ENCODE measurements around the gene FHAD1. TPM values are rescaled to one million over a fixed set of nuclear protein-coding genes. Genes with fewer than 3 reads are reported as not detected.

The FHAD1 gene
- total RNA-seq, 1 experiment from 2014 or later: 1.9 TPM

DNA sequence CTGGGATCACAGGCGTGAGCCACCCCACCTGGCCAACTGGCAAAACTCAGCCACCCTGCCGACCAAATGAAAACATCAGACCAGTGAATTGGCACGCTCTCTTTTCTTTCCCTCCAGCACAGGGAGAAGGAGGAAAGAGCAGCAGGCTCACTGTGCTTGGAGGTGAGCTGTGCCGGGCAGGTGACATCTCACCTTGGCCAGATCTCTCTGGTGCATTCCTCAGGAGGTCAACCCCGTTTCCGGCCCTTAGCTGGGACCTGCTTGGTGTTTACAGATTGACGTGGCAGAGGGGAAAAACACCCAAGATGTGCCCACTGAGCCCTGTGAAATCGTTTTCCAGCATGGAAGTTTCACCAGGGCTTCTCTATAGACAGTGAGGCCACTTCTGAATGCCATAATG is 48.3 kb upstream of the FHAD1 start:
- Histone ChIP-seq H2BK15ac (ENCODE audit: low read depth, low read length) (no peak overlapping the region), H3T11ph (ENCODE audit: low read length) (no peak overlapping the region), H4K5ac (ENCODE audit: insufficient read length, low read depth, low read length) (no peak overlapping the region), H3K79me1 (ENCODE audit: insufficient read depth, low read depth, low read length, poor library complexity, severe bottlenecking) (no peaks in the 10 kb centered on the region), H4K20me1 (ENCODE audit: control insufficient read depth, insufficient read depth, insufficient read length) (no peaks in the 10 kb centered on the region), H3K18ac (ENCODE audit: insufficient read length, low read depth, low read length) (no peak overlapping the region), H3K4me1 (ENCODE audit: insufficient read depth, low read length) (peaks cover 5% of the 10 kb centered on the region; the same call in 1 of the 2 replicates), H2BK12ac (ENCODE audit: insufficient read length, low read depth, low read length) (no peak overlapping the region), H3K9ac (ENCODE audit: extremely low read depth, insufficient read length, low read length) (no peak overlapping the region), H3K27ac (ENCODE audit: insufficient read length, low read depth, low read length) (no peak overlapping the region), H3K23ac (ENCODE audit: insufficient read length, low read depth, low read length) (no peak overlapping the region), H3K56ac (ENCODE audit: insufficient read length, low read depth, low read length) (no peak overlapping the region), H3K23me2 (ENCODE audit: insufficient read length, low read depth, low read length, poor library complexity, severe bottlenecking) (no peaks in the 10 kb centered on the region), H4K8ac (replicated peaks; ENCODE audit: insufficient read length, low read depth, low read length) (no peak overlapping the region), H2BK120ac (ENCODE audit: low read depth, low read length, poor library complexity, severe bottlenecking) (no peak overlapping the region), H2BK20ac (ENCODE audit: low read depth, low read length, poor library complexity, severe bottlenecking) (no peak overlapping the region), H3K4me2 (ENCODE audit: insufficient read depth, insufficient read length, low read length) (no peak overlapping the region), H3K27me3 (ENCODE audit: insufficient read depth, low read length) (no peaks in the 10 kb centered on the region), H3K14ac (ENCODE audit: insufficient read depth, low read length) (no peak overlapping the region), H3K9me3 (ENCODE audit: control insufficient read depth, low read depth, low read length) (no peaks in the 10 kb centered on the region), H4K91ac (ENCODE audit: insufficient read length, low read depth, low read length) (no peak overlapping the region), H3K79me2 (ENCODE audit: insufficient read depth, low read length) (no peaks in the 10 kb centered on the region), H2AK5ac (ENCODE audit: insufficient read length, low read length) (no peak overlapping the region), H2AFZ (ENCODE audit: low read length) (no peak overlapping the region), H3K4ac (ENCODE audit: low read depth, low read length) (no peak overlapping the region), H2BK5ac (ENCODE audit: insufficient read length, low read length) (no peak overlapping the region)
- no peak overlapping the region for H3K4me3 Mint-ChIP-seq
- no peaks in the 10 kb centered on the region for H3K27me3 Mint-ChIP-seq (ENCODE audit: low read depth)
- no CpG with 5 or more reads among the region's 8 CpGs for WGBS (ENCODE audit: extremely low coverage, insufficient read length, low lambda C conversion rate)
- H3K27ac Mint-ChIP-seq: 0 out of 7 replicates have a peak overlapping the region, but pooled peaks of 1 of the 3 experiments have one; percentile 44
- TF ChIP-seq CTCF (conservative IDR thresholded peaks at IDR 0.05): no peak
- no peak for DNase-seq
- no peaks in the 10 kb centered on the region for H3K9me3 Mint-ChIP-seq
- H3K36me3 Mint-ChIP-seq (ENCODE audit: insufficient read depth in 1 of 3, low read depth in 3 of 3): no peaks in the 10 kb centered on the region; a peak in 1 of 7 replicates
- peaks cover 33 to 40% of the 10 kb centered on the region in 2 experiments for H3K4me1 Mint-ChIP-seq
